ENCODE results near the gene ABHD12B. TPM values are rescaled to one million over a fixed set of nuclear protein-coding genes. Genes with fewer than 3 reads are reported as not detected.

ABHD12B gene
- total and polyA plus RNA-seq, 2 donors (not counting 1 experiment from before 2014, with no cell fraction given): under 0.01 TPM; not detected in 1

DNA sequence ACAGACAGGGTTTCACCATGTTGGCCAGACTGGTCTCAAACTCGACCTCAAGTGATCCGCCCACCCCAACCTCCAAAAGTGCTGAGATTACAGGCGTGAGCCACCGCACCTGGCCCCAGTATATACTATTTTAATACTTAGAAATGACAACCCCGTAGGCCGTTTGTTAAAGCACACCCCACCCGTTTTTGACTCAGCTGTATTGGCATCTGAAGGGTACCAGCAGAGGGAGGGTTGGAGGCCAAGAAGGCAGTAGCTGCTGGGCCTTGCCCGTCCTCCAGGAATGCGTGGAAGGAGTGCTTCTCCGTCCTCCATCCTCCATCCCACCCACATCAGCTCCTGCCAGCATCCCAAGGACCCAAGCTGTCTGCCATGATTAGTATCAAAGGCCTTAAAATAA lies 34.6 kb upstream of the ABHD12B start:
- no peaks in the 10 kb centered on the region for H3K36me3 ChIP-seq (ENCODE audit: control insufficient read depth, insufficient read depth, low read length)
- no peak overlapping the region for H3K27ac ChIP-seq (ENCODE audit: insufficient read depth, low read length)

DNA sequence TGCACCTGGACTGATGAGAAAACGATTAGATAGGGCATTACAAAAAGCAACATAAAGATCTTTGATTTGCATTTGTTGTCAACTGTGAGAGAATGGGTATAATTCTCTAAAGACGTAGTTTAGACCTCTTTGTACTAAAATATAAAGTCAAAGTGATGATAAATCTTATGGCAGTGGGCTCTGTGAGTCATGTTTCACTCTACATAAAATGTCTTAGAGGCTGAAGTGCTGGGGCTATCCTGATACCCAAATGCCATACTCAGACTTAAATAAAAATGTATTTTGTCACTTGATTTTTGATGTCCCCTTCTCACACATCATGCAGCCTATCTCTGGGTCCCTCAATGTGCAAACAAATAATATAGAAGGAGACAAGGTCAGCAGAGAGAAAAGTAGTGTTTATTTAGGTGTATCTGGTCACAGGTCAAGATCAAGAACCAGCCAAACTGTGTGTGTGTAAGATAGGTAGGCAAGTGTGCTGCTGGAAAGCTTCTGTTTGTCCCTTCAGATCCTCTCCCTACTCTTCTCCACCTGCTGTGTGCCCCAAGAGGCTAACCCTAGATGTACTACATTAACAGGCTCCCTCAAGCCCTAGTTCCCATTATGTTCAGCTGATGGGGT lies 33.9 kb upstream of the ABHD12B start:
- Histone ChIP-seq H3K79me2 (ENCODE audit: control insufficient read depth, insufficient read depth, low read length) (no peaks in the 10 kb centered on the region), H3K27ac (ENCODE audit: insufficient read depth, low read length) (no peak overlapping the region), H3K4me2 (ENCODE audit: extremely low read depth, insufficient read depth, low read length) (no peak overlapping the region), H2AFZ (ENCODE audit: low read length) (no peak overlapping the region), H3K27me3 (ENCODE audit: control insufficient read depth, insufficient read depth, low read length) (no peaks in the 10 kb centered on the region), H3K9ac (ENCODE audit: insufficient read depth, low read length) (no peak overlapping the region), H3K36me3 (ENCODE audit: control insufficient read depth, insufficient read depth, low read length) (no peaks in the 10 kb centered on the region), H3K4me3 (replicated peaks in 1 of 4; ENCODE audit: control extremely low read depth in 1 of 4, insufficient read depth in 1 of 4, low read depth in 3 of 4, low read length in 4 of 4) (no peak overlapping the region), H3K9me3 (ENCODE audit: control insufficient read depth, insufficient read depth, low read depth, low read length) (no peaks in the 10 kb centered on the region), H3K4me1 (ENCODE audit: control insufficient read depth, extremely low read depth, insufficient read depth, low read length) (peaks cover 2% of the 10 kb centered on the region), H4K20me1 (ENCODE audit: control insufficient read depth, extremely low read depth, insufficient read depth, low read length) (no peaks in the 10 kb centered on the region)
- no peak for DNase-seq (ENCODE audit: low read depth in 2 of 2)
- TF ChIP-seq, protein P1, sequence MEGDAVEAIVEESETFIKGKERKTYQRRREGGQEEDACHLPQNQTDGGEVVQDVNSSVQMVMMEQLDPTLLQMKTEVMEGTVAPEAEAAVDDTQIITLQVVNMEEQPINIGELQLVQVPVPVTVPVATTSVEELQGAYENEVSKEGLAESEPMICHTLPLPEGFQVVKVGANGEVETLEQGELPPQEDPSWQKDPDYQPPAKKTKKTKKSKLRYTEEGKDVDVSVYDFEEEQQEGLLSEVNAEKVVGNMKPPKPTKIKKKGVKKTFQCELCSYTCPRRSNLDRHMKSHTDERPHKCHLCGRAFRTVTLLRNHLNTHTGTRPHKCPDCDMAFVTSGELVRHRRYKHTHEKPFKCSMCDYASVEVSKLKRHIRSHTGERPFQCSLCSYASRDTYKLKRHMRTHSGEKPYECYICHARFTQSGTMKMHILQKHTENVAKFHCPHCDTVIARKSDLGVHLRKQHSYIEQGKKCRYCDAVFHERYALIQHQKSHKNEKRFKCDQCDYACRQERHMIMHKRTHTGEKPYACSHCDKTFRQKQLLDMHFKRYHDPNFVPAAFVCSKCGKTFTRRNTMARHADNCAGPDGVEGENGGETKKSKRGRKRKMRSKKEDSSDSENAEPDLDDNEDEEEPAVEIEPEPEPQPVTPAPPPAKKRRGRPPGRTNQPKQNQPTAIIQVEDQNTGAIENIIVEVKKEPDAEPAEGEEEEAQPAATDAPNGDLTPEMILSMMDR (conservative IDR thresholded peaks at IDR 0.05 in 1 of 2, IDR thresholded peaks at IDR 0.05 in 1 of 2; ENCODE audit: low read depth in 1 of 2, low read length in 2 of 2): no peak

More for the DNA sequence above, 34.6 kb upstream of the ABHD12B start:
- H3K79me2 ChIP-seq (ENCODE audit: control insufficient read depth, insufficient read depth, low read length): no peaks in the 10 kb centered on the region
- peaks cover 2% of the 10 kb centered on the region for H3K4me1 ChIP-seq (ENCODE audit: control insufficient read depth, extremely low read depth, insufficient read depth, low read length)
- no peaks in the 10 kb centered on the region for H4K20me1 ChIP-seq (ENCODE audit: control insufficient read depth, extremely low read depth, insufficient read depth, low read length)
- no peak overlapping the region for H3K4me2 ChIP-seq (ENCODE audit: extremely low read depth, insufficient read depth, low read length)
- H3K9me3 ChIP-seq (ENCODE audit: control insufficient read depth, insufficient read depth, low read depth, low read length): no peaks in the 10 kb centered on the region
- no peak overlapping the region for H3K4me3 ChIP-seq (replicated peaks in 1 of 4; ENCODE audit: control extremely low read depth in 1 of 4, insufficient read depth in 1 of 4, low read depth in 3 of 4, low read length in 4 of 4)
- TF ChIP-seq, protein P1 (conservative IDR thresholded peaks at IDR 0.05 in 1 of 2, IDR thresholded peaks at IDR 0.05 in 1 of 2; ENCODE audit: low read depth in 1 of 2, low read length in 2 of 2): no peak
- no peak for TF ChIP-seq EZH2 (IDR thresholded peaks at IDR 0.05; ENCODE audit: low read length, missing control alignments)
- no peak overlapping the region for H3K9ac ChIP-seq (ENCODE audit: insufficient read depth, low read length)
- DNase-seq (ENCODE audit: low read depth in 2 of 2): no peak
- H3K27me3 ChIP-seq (ENCODE audit: control insufficient read depth, insufficient read depth, low read length): no peaks in the 10 kb centered on the region
- no peak overlapping the region for H2AFZ ChIP-seq (ENCODE audit: low read length)

DNA sequence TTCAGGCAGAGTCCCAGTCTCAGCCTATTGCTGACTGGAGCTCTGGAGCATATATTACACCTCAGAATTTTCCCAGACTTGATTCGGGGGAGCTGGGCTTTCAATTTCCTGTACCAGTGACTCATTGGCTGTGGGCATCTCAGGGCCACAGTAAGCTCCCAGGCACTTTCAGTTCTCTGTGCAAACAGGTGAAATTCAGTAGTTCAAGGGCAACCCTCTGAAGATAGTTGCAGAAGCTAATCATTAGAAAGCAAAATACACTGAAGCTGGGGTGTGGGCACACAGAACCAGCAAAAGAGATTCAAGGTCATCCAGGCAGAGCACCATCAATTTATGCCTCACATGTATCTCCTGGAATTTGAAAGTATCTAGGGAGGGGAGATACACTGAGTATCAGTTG lies 32.8 kb upstream of the ABHD12B start:
- Histone ChIP-seq H3K27ac (ENCODE audit: insufficient read depth, low read length) (no peak overlapping the region), H3K36me3 (ENCODE audit: control insufficient read depth, insufficient read depth, low read length) (no peaks in the 10 kb centered on the region), H3K4me3 (replicated peaks in 1 of 4; ENCODE audit: control extremely low read depth in 1 of 4, insufficient read depth in 1 of 4, low read depth in 3 of 4, low read length in 4 of 4) (no peak overlapping the region), H3K27me3 (ENCODE audit: control insufficient read depth, insufficient read depth, low read length) (no peaks in the 10 kb centered on the region), H2AFZ (ENCODE audit: low read length) (no peak overlapping the region), H4K20me1 (ENCODE audit: control insufficient read depth, extremely low read depth, insufficient read depth, low read length) (no peaks in the 10 kb centered on the region), H3K79me2 (ENCODE audit: control insufficient read depth, insufficient read depth, low read length) (no peaks in the 10 kb centered on the region), H3K4me2 (ENCODE audit: extremely low read depth, insufficient read depth, low read length) (no peak overlapping the region), H3K4me1 (ENCODE audit: control insufficient read depth, extremely low read depth, insufficient read depth, low read length) (peaks cover 2% of the 10 kb centered on the region), H3K9ac (ENCODE audit: insufficient read depth, low read length) (no peak overlapping the region), H3K9me3 (ENCODE audit: control insufficient read depth, insufficient read depth, low read depth, low read length) (no peaks in the 10 kb centered on the region)
- DNase-seq (ENCODE audit: low read depth in 2 of 2): peak in 1 of 2 donors; percentile 28
- TF ChIP-seq, protein P1 (conservative IDR thresholded peaks at IDR 0.05 in 1 of 2, IDR thresholded peaks at IDR 0.05 in 1 of 2; ENCODE audit: low read depth in 1 of 2, low read length in 2 of 2): no peak
- no peak for TF ChIP-seq EZH2 (IDR thresholded peaks at IDR 0.05; ENCODE audit: low read length, missing control alignments)

Measured in fibroblast of lung (primary cell).